ENCODE results near the gene PRRX1.

The PRRX1 gene

GRCh38 chr1:170720661-170721060 lies 56.7 kb downstream of the PRRX1 start:
- no peak for DNase-seq (ENCODE audit: low read depth in 3 of 3)

GRCh38 chr1:170721621-170722020 lies 57.7 kb downstream of the PRRX1 start:
- no peak for DNase-seq (ENCODE audit: low read depth in 3 of 3)

- DNase-seq (ENCODE audit: low read depth in 3 of 3) = no peak
These were observed 59.6 kb downstream of the PRRX1 start for GRCh38 chr1:170723518-170723917.

- no peak for DNase-seq (ENCODE audit: low read depth in 3 of 3)
These were observed 61.4 kb downstream of the PRRX1 start for GRCh38 chr1:170725326-170725725.

GRCh38 chr1:170727963-170728362 lies 64.0 kb downstream of the PRRX1 start:
- DNase-seq (ENCODE audit: low read depth in 3 of 3) = no peak

- DNase-seq (ENCODE audit: low read depth in 3 of 3) = no peak
These were observed 65.5 kb downstream of the PRRX1 start for GRCh38 chr1:170729225-170730002.

GRCh38 chr1:170730014-170730413 lies 66.1 kb downstream of the PRRX1 start:
- no peak for DNase-seq (ENCODE audit: low read depth in 3 of 3)

- no peak for DNase-seq (ENCODE audit: low read depth in 3 of 3)
These were observed 66.5 kb downstream of the PRRX1 start for GRCh38 chr1:170730438-170730837.

- DNase-seq (ENCODE audit: low read depth in 3 of 3) = no peak
These were observed 67.8 kb downstream of the PRRX1 start for GRCh38 chr1:170731566-170732251.

GRCh38 chr1:170732252-170732588 lies 68.3 kb downstream of the PRRX1 start:
- no peak for DNase-seq (ENCODE audit: low read depth in 3 of 3)

GRCh38 chr1:170734412-170735175 lies 70.7 kb downstream of the PRRX1 start:
- no peak for DNase-seq (ENCODE audit: low read depth in 3 of 3)

- no peak for DNase-seq (ENCODE audit: low read depth in 3 of 3)
These were observed 71.7 kb downstream of the PRRX1 start for GRCh38 chr1:170735366-170736263.

- DNase-seq (ENCODE audit: low read depth in 3 of 3) = no peak
These were observed 75.9 kb downstream of the PRRX1 start for GRCh38 chr1:170739803-170740202.

- DNase-seq (ENCODE audit: low read depth in 3 of 3) = no peak
These were observed 77.7 kb downstream of the PRRX1 start for GRCh38 chr1:170741678-170742077.

GRCh38 chr1:170742600-170742999 lies 78.7 kb downstream of the PRRX1 start:
- no peak for DNase-seq (ENCODE audit: low read depth in 3 of 3)

- DNase-seq (ENCODE audit: low read depth in 3 of 3) = no peak
These were observed 79.2 kb downstream of the PRRX1 start for GRCh38 chr1:170743083-170743482.

GRCh38 chr1:170749549-170749948 lies 85.6 kb downstream of the PRRX1 start:
- no peak for DNase-seq (ENCODE audit: low read depth in 3 of 3)

GRCh38 chr1:170749959-170750358 lies 86.0 kb downstream of the PRRX1 start:
- no peak for DNase-seq (ENCODE audit: low read depth in 3 of 3)

GRCh38 chr1:170755795-170756194 lies 91.9 kb downstream of the PRRX1 start:
- DNase-seq (ENCODE audit: low read depth in 3 of 3) = no peak

GRCh38 chr1:170758992-170759391 lies 95.1 kb downstream of the PRRX1 start:
- no peak for DNase-seq (ENCODE audit: low read depth in 3 of 3)

GRCh38 chr1:170765279-170765678 lies 101.3 kb downstream of the PRRX1 start:
- no peak for DNase-seq (ENCODE audit: low read depth in 3 of 3)
